ENCODE measurements around the gene PARP12.
A peak's percentile ranks its signal among the peaks of the same experiment; 100 is the strongest.

DNA sequence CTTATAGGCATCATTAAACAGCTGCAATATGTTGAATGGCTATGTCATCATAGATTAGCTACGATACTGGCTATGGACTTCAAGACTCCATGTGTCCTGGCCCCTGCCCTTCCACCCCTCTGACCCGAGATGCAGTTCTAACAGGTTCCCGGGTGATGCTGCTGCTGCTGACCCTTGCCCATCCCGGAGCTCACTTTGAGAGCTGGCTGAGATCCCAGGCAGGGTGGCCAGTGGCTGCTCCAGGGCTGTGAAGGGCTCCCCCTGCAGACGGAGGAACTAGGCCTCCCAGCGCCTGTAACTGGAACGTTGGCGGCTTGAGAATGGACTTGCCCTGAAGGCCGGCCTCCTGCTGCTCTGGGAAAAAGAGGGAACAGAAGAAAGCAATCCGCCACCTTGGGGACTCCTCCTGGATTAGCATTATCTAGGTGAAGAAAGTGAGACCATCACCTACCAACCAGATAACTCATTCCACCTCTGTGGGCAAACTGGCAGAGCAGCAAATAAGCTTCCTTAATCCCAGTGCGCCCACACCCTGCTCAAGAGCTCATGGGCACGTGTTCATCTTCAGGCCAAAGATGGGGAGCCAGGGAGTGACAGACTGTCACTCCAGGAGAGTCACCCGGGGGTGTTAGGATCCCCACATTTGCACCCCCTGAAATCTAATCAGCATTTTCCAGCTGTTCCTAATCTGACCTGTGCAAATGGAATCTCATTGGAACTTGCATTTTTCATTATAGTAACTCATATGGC lies 56.8 kb downstream of the PARP12 start:
- no peak for TF ChIP-seq JUND (IDR thresholded peaks at IDR 0.05; ENCODE audit: low read depth, low read length)
- TF ChIP-seq POLR2AphosphoS5 (IDR thresholded peaks at IDR 0.05; ENCODE audit: low read length), result no peak
- TF ChIP-seq, protein P1, sequence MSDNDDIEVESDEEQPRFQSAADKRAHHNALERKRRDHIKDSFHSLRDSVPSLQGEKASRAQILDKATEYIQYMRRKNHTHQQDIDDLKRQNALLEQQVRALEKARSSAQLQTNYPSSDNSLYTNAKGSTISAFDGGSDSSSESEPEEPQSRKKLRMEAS (IDR thresholded peaks at IDR 0.05; ENCODE audit: low read depth, low read length), result no peak
- TF ChIP-seq RELA (IDR thresholded peaks at IDR 0.05; ENCODE audit: borderline replicate concordance, partially characterized antibody), result no peak
- TF ChIP-seq, protein P2, sequence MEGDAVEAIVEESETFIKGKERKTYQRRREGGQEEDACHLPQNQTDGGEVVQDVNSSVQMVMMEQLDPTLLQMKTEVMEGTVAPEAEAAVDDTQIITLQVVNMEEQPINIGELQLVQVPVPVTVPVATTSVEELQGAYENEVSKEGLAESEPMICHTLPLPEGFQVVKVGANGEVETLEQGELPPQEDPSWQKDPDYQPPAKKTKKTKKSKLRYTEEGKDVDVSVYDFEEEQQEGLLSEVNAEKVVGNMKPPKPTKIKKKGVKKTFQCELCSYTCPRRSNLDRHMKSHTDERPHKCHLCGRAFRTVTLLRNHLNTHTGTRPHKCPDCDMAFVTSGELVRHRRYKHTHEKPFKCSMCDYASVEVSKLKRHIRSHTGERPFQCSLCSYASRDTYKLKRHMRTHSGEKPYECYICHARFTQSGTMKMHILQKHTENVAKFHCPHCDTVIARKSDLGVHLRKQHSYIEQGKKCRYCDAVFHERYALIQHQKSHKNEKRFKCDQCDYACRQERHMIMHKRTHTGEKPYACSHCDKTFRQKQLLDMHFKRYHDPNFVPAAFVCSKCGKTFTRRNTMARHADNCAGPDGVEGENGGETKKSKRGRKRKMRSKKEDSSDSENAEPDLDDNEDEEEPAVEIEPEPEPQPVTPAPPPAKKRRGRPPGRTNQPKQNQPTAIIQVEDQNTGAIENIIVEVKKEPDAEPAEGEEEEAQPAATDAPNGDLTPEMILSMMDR (IDR thresholded peaks at IDR 0.05 in 2 of 3, conservative IDR thresholded peaks at IDR 0.05 in 1 of 3; ENCODE audit: control insufficient read depth in 2 of 3, extremely low read depth in 1 of 3, insufficient read depth in 1 of 3, low read depth in 3 of 3, low read length in 3 of 3), result peak in 1 of 3 experiments; percentile 20; a peak in 2 of 6 replicates
- TF ChIP-seq CREB1 (IDR thresholded peaks at IDR 0.05; ENCODE audit: low read depth), result no peak
- no peak for TF ChIP-seq MYC (IDR thresholded peaks at IDR 0.05; ENCODE audit: insufficient read depth, insufficient read length, insufficient replicate concordance, low read length, severe bottlenecking)
